ENCODE measurements around the gene RNF213.

The RNF213 gene

DNA sequence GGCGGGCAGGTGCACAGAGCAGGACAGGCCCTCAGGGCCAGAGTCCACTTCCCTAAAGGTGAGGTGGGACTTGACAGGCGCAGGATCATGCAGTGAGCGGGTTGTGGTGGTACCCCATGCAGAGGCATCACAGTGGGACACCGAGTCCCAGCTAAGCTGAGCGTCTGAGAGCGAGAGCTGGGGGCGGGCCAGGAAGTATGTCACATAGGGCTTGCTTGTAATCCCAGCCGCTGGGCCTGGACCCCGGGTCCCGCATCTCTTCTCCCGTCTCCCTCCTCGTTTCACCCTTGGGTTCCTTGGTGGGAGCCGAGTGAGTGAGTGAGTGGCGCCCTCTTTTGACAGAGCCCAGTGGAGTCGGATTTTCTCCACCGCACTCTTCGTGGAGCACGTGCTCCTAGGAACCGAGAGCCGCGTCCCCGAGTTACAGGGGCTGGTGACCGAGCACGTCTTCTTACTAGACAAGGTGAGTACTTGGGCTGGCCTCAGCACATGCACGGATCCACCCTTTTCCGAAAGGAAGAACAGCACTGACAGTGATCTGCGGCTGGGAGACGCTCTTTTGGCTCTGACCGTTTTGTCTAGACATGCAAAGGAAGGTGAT lies 103.5 kb downstream of the RNF213 start:
- TF ChIP-seq, protein P1, sequence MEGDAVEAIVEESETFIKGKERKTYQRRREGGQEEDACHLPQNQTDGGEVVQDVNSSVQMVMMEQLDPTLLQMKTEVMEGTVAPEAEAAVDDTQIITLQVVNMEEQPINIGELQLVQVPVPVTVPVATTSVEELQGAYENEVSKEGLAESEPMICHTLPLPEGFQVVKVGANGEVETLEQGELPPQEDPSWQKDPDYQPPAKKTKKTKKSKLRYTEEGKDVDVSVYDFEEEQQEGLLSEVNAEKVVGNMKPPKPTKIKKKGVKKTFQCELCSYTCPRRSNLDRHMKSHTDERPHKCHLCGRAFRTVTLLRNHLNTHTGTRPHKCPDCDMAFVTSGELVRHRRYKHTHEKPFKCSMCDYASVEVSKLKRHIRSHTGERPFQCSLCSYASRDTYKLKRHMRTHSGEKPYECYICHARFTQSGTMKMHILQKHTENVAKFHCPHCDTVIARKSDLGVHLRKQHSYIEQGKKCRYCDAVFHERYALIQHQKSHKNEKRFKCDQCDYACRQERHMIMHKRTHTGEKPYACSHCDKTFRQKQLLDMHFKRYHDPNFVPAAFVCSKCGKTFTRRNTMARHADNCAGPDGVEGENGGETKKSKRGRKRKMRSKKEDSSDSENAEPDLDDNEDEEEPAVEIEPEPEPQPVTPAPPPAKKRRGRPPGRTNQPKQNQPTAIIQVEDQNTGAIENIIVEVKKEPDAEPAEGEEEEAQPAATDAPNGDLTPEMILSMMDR (conservative IDR thresholded peaks at IDR 0.05): peak; percentile 74
- no peak overlapping the region for H3K27ac ChIP-seq

DNA sequence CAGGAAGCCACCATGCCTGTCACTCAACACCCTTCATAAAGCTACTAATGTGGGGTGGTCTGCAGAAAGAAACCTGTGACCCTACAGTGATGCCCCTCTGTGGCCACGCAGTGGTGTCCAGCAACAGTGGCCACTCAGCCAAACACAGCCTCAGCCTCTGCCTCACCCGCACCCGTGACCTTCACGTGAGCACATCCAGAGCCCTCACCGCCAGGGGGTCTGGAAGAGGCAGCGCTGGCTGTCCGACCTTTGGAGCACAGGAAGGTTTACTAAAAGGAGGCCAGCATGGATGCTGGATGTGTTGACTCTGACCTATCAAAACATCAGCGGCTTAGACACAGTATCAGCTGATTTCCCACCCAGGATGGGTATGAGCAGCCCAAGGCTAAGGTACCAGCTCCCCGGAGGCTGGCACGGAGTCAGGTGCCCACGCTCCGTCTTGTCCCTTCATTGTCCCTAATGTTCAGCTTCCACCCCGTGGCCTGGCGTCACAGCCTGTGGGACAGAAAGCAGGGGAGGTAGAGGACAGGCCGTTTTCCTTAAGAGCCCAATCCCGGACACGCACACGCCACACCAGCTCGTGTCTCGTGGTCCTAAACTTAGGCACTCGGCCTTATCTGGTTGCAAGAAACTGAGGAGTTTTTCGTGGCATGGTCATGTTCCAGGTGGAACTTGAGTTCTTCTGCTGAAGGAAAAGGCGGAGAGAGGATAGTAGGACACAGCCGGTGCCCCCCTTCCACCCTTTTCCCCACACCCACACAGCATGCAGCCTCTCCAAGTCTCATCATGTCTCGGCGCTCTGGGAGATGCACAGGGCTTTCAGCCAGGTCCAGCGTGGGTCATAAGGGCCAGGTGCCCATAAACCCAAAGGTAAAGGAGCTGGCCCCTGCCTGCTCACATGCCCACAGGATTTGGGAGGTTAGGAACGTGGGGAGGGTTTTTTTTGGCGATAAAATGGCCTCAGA lies 104.6 kb downstream of the RNF213 start:
- TF ChIP-seq, protein P1 (conservative IDR thresholded peaks at IDR 0.05): no peak
- H3K27ac ChIP-seq: no peak overlapping the region

DNA sequence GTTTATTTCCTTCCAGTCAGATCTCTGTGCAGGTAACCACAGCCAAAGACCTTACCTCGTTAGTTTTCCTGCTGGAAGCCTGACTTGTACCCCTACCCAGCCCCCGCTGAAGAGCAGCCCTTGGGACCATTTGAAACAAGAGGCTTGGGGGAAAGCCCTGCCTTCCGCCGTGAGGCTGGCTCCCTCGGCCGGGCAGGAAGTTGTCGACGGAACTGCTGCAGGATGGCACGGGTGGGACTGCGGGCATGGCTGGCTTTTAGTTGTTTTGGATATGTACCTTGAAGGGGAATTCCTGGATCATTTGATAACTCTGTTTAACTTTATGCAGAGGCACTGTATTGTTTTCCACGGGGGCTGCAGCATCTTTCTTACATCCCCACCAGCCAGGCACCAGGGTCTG lies 105.3 kb downstream of the RNF213 start:
- TF ChIP-seq, protein P1 (conservative IDR thresholded peaks at IDR 0.05): no peak

DNA sequence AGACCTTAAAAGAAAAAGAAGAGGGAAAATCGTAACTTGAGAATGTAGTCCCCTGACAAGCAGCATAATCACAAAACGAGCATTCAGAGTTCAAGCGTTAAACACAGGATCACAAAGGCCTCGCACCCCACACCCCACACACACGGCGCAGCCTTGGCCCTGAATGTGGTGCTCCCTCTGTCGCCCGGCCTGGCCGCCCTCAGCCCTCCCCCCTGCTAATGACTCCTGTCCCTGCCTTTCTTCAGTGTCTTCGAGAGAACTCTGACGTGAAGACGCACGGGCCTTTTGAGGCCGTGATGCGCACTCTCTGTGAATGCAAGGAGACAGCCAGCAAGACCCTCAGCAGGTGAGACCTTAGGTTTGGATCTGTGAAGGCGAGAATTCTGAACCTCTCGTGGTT lies 106.9 kb downstream of the RNF213 start:
- no peak overlapping the region for H3K27ac ChIP-seq
- TF ChIP-seq, protein P1 (conservative IDR thresholded peaks at IDR 0.05): no peak

More for the DNA sequence above, 105.3 kb downstream of the RNF213 start:
- H3K27ac ChIP-seq: no peak overlapping the region

DNA sequence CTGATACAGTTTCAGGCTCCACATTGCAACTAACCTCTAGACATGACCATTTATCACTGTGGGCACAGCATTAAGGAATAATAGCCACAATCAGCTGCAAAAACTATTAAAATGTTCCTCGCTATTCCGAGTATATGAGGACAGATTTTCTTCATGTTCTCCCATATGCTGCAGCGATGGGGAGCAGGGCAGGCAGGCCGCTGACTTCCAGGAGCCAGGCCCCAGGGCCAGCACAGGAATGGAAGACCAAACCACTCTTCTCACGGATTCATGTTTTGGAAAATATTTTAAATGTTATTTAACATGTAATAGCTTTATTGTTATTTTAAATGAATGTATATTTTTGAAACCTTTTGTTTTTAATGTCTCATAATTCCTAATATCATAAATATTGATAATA lies 110.5 kb downstream of the RNF213 start:
- TF ChIP-seq, protein P1 (conservative IDR thresholded peaks at IDR 0.05): no peak
- H3K27ac ChIP-seq: no peak overlapping the region

DNA sequence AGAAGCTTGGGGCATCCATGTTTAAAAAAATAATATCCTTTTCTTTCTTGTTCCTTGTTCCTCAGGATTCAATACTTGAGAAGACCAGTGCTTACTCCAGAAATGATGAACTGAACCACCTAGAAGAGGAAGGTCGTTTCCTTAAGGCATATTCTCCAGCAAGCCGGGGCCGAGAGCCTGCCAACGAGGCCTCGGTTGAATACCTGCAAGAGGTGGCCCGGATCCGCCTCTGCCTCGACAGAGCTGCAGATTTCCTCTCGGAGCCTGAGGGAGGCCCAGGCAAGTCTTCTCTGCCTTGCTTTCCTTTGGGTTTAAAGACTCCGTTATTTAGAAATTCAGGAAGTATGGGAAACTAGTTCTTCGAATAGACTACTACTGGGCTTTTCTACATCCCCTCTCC lies 111.8 kb downstream of the RNF213 start:
- TF ChIP-seq, protein P1 (conservative IDR thresholded peaks at IDR 0.05): no peak
- no peak overlapping the region for H3K27ac ChIP-seq

DNA sequence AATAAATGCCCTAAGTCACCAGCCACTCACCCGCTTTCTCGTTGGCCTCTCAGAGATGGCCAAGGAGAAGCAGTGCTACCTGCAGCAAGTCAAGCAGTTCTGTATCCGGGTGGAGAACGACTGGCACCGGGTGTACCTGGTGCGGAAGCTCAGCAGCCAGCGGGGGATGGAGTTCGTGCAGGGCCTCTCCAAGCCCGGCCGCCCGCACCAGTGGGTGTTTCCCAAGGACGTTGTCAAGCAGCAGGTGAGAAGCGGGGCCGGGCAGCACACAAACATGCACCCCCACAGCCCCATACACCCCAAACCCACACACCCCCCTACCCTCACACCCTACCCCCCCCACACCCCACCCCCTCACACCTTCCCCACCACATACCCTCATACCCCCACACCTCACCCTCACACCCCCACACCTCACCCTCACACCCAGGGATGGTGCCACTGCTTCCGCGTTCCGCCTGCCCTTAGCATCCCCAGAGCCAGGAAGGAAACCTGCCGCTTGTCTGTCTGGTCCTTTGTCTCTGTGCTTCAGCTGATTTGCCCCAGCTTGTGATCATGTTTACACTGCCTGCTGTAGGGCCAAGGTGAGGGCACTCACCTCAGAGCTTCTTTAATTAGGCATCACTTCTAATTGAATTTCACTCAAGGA lies 112.4 kb downstream of the RNF213 start:
- TF ChIP-seq, protein P1 (conservative IDR thresholded peaks at IDR 0.05): no peak
- H3K27ac ChIP-seq: no peak overlapping the region

All from VCaP (cell line).